ENCODE results near the gene ZNF652.

Gene ZNF652

DNA sequence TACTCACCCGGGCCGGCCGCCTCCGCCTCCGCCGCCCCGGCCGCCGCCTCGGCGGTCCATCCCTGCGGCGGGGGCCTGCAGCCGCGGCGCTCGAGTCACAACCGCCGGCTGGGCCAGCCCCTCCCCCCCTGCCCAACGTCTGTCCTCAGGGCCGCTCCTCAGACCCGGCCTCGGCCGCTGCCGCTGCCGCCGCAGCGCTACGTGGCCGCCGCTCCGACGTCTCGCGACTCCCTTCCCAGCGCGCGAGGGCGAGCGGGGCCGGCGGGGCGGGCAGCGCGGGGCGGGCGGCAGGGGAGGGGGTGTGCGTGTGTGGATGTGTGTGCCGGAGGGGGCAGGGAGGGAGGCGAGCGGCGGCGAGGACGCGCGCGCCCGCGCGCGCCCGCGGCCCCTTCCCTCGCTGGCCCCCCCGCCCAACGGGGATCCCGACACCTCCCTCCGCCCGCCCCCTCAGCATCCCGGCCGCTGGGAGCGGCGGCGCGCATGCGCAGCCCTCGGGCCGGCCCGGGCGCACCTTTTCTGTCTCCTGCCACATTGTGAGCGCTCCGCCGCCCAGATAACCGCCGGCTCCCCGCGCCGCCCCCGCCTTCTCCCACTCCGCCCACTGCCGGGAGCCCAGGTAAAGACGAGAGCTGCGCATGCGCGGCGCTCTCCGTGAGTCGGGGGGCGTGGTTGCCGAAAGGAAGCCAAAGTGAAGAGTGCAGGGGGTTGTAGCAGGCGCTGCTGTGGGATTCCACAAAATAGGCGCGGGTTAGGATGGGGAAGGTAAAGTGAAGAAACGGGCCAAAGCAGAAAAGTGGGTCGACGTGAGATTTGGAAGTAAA is at the start of gene ZNF652:
Gene ZNF652 (minus strand): TSS at position 349 of the 821 bp plus-strand sequence. CDS start 44,525 bp downstream, outside the sequence.
- peak within 1 kb of the TSS; percentile 82 for H3K27ac ChIP-seq (ENCODE audit: low read depth, low read length)
- H3K4me1 ChIP-seq (ENCODE audit: control insufficient read depth in 5 of 5, insufficient read depth in 5 of 5, low read length in 5 of 5), result peaks cover 9 to 37% (median 27%) of the 10 kb centered on the region in 5 donors
- H3K27me3 ChIP-seq (ENCODE audit: control insufficient read depth in 5 of 5, insufficient read depth in 4 of 5, low read length in 5 of 5), result no peaks in the 10 kb centered on the region
- H3K36me3 ChIP-seq (ENCODE audit: control insufficient read depth in 5 of 5, insufficient read depth in 5 of 5, low read length in 5 of 5), result no peaks in the 10 kb centered on the region
- H3K9me3 ChIP-seq (ENCODE audit: control insufficient read depth in 5 of 5, low read length in 5 of 5), result no peaks in the 10 kb centered on the region
- H3K9ac ChIP-seq (ENCODE audit: low read length in 5 of 5), result peak within 1 kb of the TSS; percentile 66 to 90 (median 76)
- peak within 1 kb of the TSS; percentile 72 to 91 (median 86) for H3K4me3 ChIP-seq (ENCODE audit: low read depth in 1 of 5, low read length in 5 of 5)

- no peak overlapping the region for H3K4me3 ChIP-seq (ENCODE audit: low read depth in 1 of 5, low read length in 5 of 5)
- no peaks in the 10 kb centered on the region for H3K9me3 ChIP-seq (ENCODE audit: control insufficient read depth in 5 of 5, low read length in 5 of 5)
- H3K36me3 ChIP-seq (ENCODE audit: control insufficient read depth in 5 of 5, insufficient read depth in 5 of 5, low read length in 5 of 5), result peaks cover 28 to 87% (median 83%) of the 10 kb centered on the region in 5 donors
- no peak overlapping the region for H3K27ac ChIP-seq (ENCODE audit: low read depth, low read length)
- H3K9ac ChIP-seq (ENCODE audit: low read length in 5 of 5), result no peak overlapping the region
- no peaks in the 10 kb centered on the region for H3K27me3 ChIP-seq (ENCODE audit: control insufficient read depth in 5 of 5, insufficient read depth in 4 of 5, low read length in 5 of 5)
- H3K4me1 ChIP-seq (ENCODE audit: control insufficient read depth in 5 of 5, insufficient read depth in 5 of 5, low read length in 5 of 5), result peaks cover 2 to 9% (median 7%) of the 10 kb centered on the region in 5 donors
These were observed 47.0 kb upstream of the ZNF652 start for GRCh38 chr17:49409066-49409465.

GRCh38 chr17:49407981-49408501 is 46.0 kb upstream of the ZNF652 start:
- Histone ChIP-seq H3K9ac (ENCODE audit: low read length in 5 of 5) (no peak overlapping the region), H3K4me1 (ENCODE audit: control insufficient read depth in 5 of 5, insufficient read depth in 5 of 5, low read length in 5 of 5) (peaks cover 0 to 2% (median 0%) of the 10 kb centered on the region in 5 donors), H3K36me3 (ENCODE audit: control insufficient read depth in 5 of 5, insufficient read depth in 5 of 5, low read length in 5 of 5) (peaks cover 28 to 95% (median 89%) of the 10 kb centered on the region in 5 donors), H3K27me3 (ENCODE audit: control insufficient read depth in 5 of 5, insufficient read depth in 4 of 5, low read length in 5 of 5) (no peaks in the 10 kb centered on the region), H3K27ac (ENCODE audit: low read depth, low read length) (no peak overlapping the region), H3K4me3 (ENCODE audit: low read depth in 1 of 5, low read length in 5 of 5) (no peak overlapping the region), H3K9me3 (ENCODE audit: control insufficient read depth in 5 of 5, low read length in 5 of 5) (no peaks in the 10 kb centered on the region)

DNA sequence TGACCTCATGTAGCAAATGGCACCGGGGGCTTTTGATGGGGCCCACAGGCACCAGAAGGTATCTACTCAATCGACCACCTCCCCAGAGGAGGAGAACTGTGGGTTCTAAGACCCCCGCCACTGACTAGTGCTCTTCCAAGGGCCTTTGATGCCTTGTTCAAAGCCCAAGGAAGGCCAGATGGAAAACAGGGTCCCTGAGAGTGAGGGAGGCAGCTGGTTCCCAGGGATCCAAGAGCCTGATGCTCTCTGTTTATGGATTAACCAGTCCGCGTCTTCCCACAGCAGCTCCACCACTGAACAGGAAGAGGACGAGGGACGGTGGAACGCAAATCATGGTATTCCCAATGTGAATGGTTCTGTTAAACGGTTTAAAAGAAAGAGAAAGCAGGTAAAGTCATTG is 45.0 kb upstream of the ZNF652 start:
- Histone ChIP-seq H3K9me3 (ENCODE audit: control insufficient read depth in 5 of 5, low read length in 5 of 5) (no peaks in the 10 kb centered on the region), H3K4me1 (ENCODE audit: control insufficient read depth in 5 of 5, insufficient read depth in 5 of 5, low read length in 5 of 5) (peaks cover 0 to 2% (median 0%) of the 10 kb centered on the region in 5 donors), H3K4me3 (ENCODE audit: low read depth in 1 of 5, low read length in 5 of 5) (no peak overlapping the region), H3K36me3 (ENCODE audit: control insufficient read depth in 5 of 5, insufficient read depth in 5 of 5, low read length in 5 of 5) (peaks cover 26 to 93% (median 88%) of the 10 kb centered on the region in 5 donors), H3K9ac (ENCODE audit: low read length in 5 of 5) (no peak overlapping the region), H3K27me3 (ENCODE audit: control insufficient read depth in 5 of 5, insufficient read depth in 4 of 5, low read length in 5 of 5) (no peaks in the 10 kb centered on the region), H3K27ac (ENCODE audit: low read depth, low read length) (no peak overlapping the region)

- no peak overlapping the region for H3K27ac ChIP-seq (ENCODE audit: low read depth, low read length)
- H3K36me3 ChIP-seq (ENCODE audit: control insufficient read depth in 5 of 5, insufficient read depth in 5 of 5, low read length in 5 of 5), result peaks cover 21 to 87% (median 83%) of the 10 kb centered on the region in 5 donors
- peaks cover 0 to 2% (median 0%) of the 10 kb centered on the region in 5 donors for H3K4me1 ChIP-seq (ENCODE audit: control insufficient read depth in 5 of 5, insufficient read depth in 5 of 5, low read length in 5 of 5)
- no peak overlapping the region for H3K9ac ChIP-seq (ENCODE audit: low read length in 5 of 5)
- no peak overlapping the region for H3K4me3 ChIP-seq (ENCODE audit: low read depth in 1 of 5, low read length in 5 of 5)
- no peaks in the 10 kb centered on the region for H3K9me3 ChIP-seq (ENCODE audit: control insufficient read depth in 5 of 5, low read length in 5 of 5)
- H3K27me3 ChIP-seq (ENCODE audit: control insufficient read depth in 5 of 5, insufficient read depth in 4 of 5, low read length in 5 of 5), result no peaks in the 10 kb centered on the region
These were observed 44.5 kb upstream of the ZNF652 start for GRCh38 chr17:49406421-49407061.

DNA sequence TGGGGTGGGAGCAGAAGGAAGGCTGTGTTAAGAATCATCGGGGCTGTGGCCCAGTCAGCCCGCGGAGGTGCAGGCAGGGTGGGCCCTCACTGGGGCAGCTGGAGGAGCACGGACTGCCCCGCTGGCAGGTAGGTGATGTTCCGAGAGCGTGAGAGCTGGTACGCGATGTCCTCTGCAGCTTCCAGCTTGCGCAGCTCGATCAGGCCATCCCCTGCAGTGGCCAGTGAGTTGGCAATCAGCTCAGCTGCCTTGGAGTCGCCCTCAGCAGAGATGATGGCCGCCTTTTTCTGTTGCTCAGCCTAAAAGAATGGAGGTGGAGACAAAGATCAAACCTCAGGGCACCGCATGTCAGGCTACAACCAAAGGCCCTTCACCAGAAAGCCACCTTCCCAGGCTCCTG is 42.9 kb upstream of the ZNF652 start:
- Histone ChIP-seq H3K36me3 (ENCODE audit: control insufficient read depth in 5 of 5, insufficient read depth in 5 of 5, low read length in 5 of 5) (peaks cover 13 to 71% (median 67%) of the 10 kb centered on the region in 5 donors), H3K27ac (ENCODE audit: low read depth, low read length) (no peak overlapping the region)

GRCh38 chr17:49404361-49404760 is 42.3 kb upstream of the ZNF652 start:
- Histone ChIP-seq H3K4me3 (ENCODE audit: low read depth in 1 of 5, low read length in 5 of 5) (no peak overlapping the region), H3K9me3 (ENCODE audit: control insufficient read depth in 5 of 5, low read length in 5 of 5) (no peaks in the 10 kb centered on the region), H3K27ac (ENCODE audit: low read depth, low read length) (no peak overlapping the region), H3K9ac (ENCODE audit: low read length in 5 of 5) (no peak overlapping the region), H3K36me3 (ENCODE audit: control insufficient read depth in 5 of 5, insufficient read depth in 5 of 5, low read length in 5 of 5) (peaks cover 13 to 66% (median 64%) of the 10 kb centered on the region in 5 donors), H3K27me3 (ENCODE audit: control insufficient read depth in 5 of 5, insufficient read depth in 4 of 5, low read length in 5 of 5) (no peaks in the 10 kb centered on the region), H3K4me1 (ENCODE audit: control insufficient read depth in 5 of 5, insufficient read depth in 5 of 5, low read length in 5 of 5) (peaks cover 0 to 2% (median 0%) of the 10 kb centered on the region in 5 donors)

More for the DNA sequence above, 42.9 kb upstream of the ZNF652 start:
- no peak overlapping the region for H3K9ac ChIP-seq (ENCODE audit: low read length in 5 of 5)
- H3K9me3 ChIP-seq (ENCODE audit: control insufficient read depth in 5 of 5, low read length in 5 of 5), result no peaks in the 10 kb centered on the region
- no peak overlapping the region for H3K4me3 ChIP-seq (ENCODE audit: low read depth in 1 of 5, low read length in 5 of 5)
- H3K27me3 ChIP-seq (ENCODE audit: control insufficient read depth in 5 of 5, insufficient read depth in 4 of 5, low read length in 5 of 5), result no peaks in the 10 kb centered on the region
- peaks cover 0 to 2% (median 0%) of the 10 kb centered on the region in 5 donors for H3K4me1 ChIP-seq (ENCODE audit: control insufficient read depth in 5 of 5, insufficient read depth in 5 of 5, low read length in 5 of 5)

DNA sequence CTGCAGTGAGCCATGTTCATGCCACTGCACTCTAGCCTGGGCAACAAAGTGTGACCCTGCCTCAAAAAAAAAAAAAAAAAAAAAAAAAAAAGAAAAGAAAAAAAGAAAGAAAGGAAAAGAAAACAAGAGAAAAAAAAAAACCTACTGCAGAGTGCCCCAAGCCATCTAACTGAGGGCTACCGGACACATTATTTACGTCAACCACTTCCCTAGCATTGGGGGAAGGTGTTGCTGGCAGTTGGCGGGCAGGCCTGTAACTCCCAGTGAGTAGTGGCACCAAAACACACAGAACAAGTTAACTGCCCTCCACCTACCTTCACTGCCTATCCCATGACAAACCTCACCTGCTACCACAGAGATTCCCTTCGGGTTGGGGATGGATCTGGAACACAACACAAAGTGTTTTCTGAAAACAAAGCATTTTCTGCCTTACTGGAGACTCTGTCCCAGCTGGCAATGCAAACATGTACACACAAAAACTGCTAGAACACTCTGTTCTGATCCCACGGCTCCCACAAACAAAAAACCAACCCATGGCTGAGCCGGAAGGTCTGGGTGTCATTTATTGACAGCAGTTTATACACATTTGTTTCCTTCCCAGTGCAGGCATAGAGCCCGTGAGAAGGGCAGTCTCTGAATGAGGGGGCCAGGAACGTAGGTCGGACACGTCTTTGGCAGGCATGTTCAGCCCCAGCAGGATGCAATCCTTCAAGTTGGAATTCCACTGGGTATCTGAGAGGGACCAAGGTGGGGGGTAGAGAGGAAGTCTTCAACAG is 41.7 kb upstream of the ZNF652 start:
- peaks cover 13 to 60% (median 58%) of the 10 kb centered on the region in 5 donors for H3K36me3 ChIP-seq (ENCODE audit: control insufficient read depth in 5 of 5, insufficient read depth in 5 of 5, low read length in 5 of 5)
- H3K27me3 ChIP-seq (ENCODE audit: control insufficient read depth in 5 of 5, insufficient read depth in 4 of 5, low read length in 5 of 5), result no peaks in the 10 kb centered on the region
- no peak overlapping the region for H3K9ac ChIP-seq (ENCODE audit: low read length in 5 of 5)
- peaks cover 0 to 2% (median 0%) of the 10 kb centered on the region in 5 donors for H3K4me1 ChIP-seq (ENCODE audit: control insufficient read depth in 5 of 5, insufficient read depth in 5 of 5, low read length in 5 of 5)
- no peak overlapping the region for H3K4me3 ChIP-seq (ENCODE audit: low read depth in 1 of 5, low read length in 5 of 5)
- H3K27ac ChIP-seq (ENCODE audit: low read depth, low read length), result no peak overlapping the region
- H3K9me3 ChIP-seq (ENCODE audit: control insufficient read depth in 5 of 5, low read length in 5 of 5), result no peaks in the 10 kb centered on the region

GRCh38 chr17:49402706-49403105 is 40.7 kb upstream of the ZNF652 start:
- Histone ChIP-seq H3K9me3 (ENCODE audit: control insufficient read depth in 5 of 5, low read length in 5 of 5) (no peaks in the 10 kb centered on the region), H3K4me1 (ENCODE audit: control insufficient read depth in 5 of 5, insufficient read depth in 5 of 5, low read length in 5 of 5) (peaks cover 0 to 1% (median 0%) of the 10 kb centered on the region in 5 donors), H3K27ac (ENCODE audit: low read depth, low read length) (no peak overlapping the region), H3K9ac (ENCODE audit: low read length in 5 of 5) (no peak overlapping the region), H3K4me3 (ENCODE audit: low read depth in 1 of 5, low read length in 5 of 5) (no peak overlapping the region), H3K36me3 (ENCODE audit: control insufficient read depth in 5 of 5, insufficient read depth in 5 of 5, low read length in 5 of 5) (peaks cover 12 to 51% (median 48%) of the 10 kb centered on the region in 5 donors), H3K27me3 (ENCODE audit: control insufficient read depth in 5 of 5, insufficient read depth in 4 of 5, low read length in 5 of 5) (no peaks in the 10 kb centered on the region)
